HUES6 (cell line): ENCODE data around the gene PRPSAP1.

Experiments
- H3K27ac ChIP-seq: 2 replicates; pipeline ENCODE4 v1.7.0; 2013; ENCODE audit warnings: low read depth, mild to moderate bottlenecking, low read length, inconsistent platforms
- H3K27me3 ChIP-seq: 2 replicates; pipeline ENCODE4 v1.6.1; 2013; ENCODE audit warnings: low read length; ENCODE audit not compliant: control insufficient read depth, insufficient read depth
- H3K36me3 ChIP-seq: 2 replicates; pipeline ENCODE4 v1.6.1; 2013; ENCODE audit warnings: low read length; ENCODE audit not compliant: control insufficient read depth, insufficient read depth
- H3K4me1 ChIP-seq: 2 replicates; pipeline ENCODE4 v1.6.1; 2013; ENCODE audit warnings: low read length; ENCODE audit not compliant: control insufficient read depth, insufficient read depth
- H3K4me3 ChIP-seq: 2 replicates; pipeline ENCODE4 v1.5.1; 2013; ENCODE audit warnings: low read depth, low read length
- H3K9ac ChIP-seq: one replicate; pipeline ENCODE4 v1.6.1; 2013; ENCODE audit warnings: mild to moderate bottlenecking, low read length
- H3K9me3 ChIP-seq: 2 replicates; pipeline ENCODE4 v1.6.1; 2013; ENCODE audit warnings: low read depth, low read length; ENCODE audit not compliant: control insufficient read depth, insufficient read depth

Gene PRPSAP1

GRCh38 chr17:76388966-76389888 lies 35.5 kb upstream of the PRPSAP1 start:
- Histone ChIP-seq H3K27ac (no peak overlapping the region), H3K4me3 (no peak overlapping the region), H3K27me3 (peaks cover 21% of the 10 kb centered on the region), H3K9me3 (no peaks in the 10 kb centered on the region), H3K9ac (no peak overlapping the region), H3K36me3 (peaks cover 32% of the 10 kb centered on the region), H3K4me1 (peaks cover 27% of the 10 kb centered on the region)

- Histone ChIP-seq H3K4me3 (no peak overlapping the region), H3K9ac (no peak overlapping the region), H3K27me3 (peaks cover 34% of the 10 kb centered on the region), H3K9me3 (no peaks in the 10 kb centered on the region), H3K4me1 (peaks cover 27% of the 10 kb centered on the region), H3K36me3 (peaks cover 22% of the 10 kb centered on the region), H3K27ac (no peak overlapping the region)
These were observed 33.5 kb upstream of the PRPSAP1 start for GRCh38 chr17:76386966-76387765.

DNA sequence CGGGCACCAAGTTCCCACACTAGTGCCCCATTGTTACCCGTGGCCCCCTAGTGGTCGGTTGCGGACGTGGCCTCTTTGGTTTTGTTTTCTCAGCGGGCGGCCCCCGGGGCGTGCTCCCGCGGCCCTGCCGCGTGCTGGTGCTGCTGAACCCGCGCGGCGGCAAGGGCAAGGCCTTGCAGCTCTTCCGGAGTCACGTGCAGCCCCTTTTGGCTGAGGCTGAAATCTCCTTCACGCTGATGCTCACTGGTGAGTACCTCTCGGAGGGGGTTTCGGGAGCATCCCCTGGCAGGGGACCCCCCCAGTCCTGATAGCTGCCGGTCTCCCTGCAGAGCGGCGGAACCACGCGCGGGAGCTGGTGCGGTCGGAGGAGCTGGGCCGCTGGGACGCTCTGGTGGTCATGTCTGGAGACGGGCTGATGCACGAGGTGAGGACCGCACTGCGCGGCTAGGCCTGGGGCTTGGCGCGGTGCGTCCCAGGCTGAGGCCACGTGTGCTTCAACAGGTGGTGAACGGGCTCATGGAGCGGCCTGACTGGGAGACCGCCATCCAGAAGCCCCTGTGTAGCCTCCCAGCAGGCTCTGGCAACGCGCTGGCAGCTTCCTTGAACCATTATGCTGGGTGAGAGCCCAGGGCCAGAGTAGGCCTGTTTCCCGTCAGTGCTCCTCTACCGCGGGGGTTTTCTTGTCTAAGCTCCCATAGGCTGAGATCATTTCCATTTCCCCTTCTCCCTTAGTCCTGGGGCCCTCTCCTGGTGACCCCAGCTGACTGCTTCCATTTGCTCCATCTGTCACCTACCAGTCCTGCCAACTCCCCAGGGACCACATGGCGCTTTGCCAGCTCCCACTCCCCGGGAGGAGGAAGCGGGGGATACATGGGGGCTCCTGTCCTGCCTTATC lies 32.4 kb upstream of the PRPSAP1 start:
- H3K4me1 ChIP-seq: peaks cover 37% of the 10 kb centered on the region
- H3K36me3 ChIP-seq: peaks cover 11% of the 10 kb centered on the region
- no peak overlapping the region for H3K9ac ChIP-seq
- no peaks in the 10 kb centered on the region for H3K9me3 ChIP-seq
- peaks cover 37% of the 10 kb centered on the region for H3K27me3 ChIP-seq
- peak overlapping the region; percentile 72 for H3K4me3 ChIP-seq
- no peak overlapping the region for H3K27ac ChIP-seq

GRCh38 chr17:76384987-76385891 lies 31.5 kb upstream of the PRPSAP1 start:
- no peaks in the 10 kb centered on the region for H3K9me3 ChIP-seq
- no peak overlapping the region for H3K27ac ChIP-seq
- H3K36me3 ChIP-seq: peaks cover 2% of the 10 kb centered on the region; the same call in 1 of the 2 replicates
- peak overlapping the region; percentile 72 for H3K4me3 ChIP-seq
- H3K4me1 ChIP-seq: peaks cover 41% of the 10 kb centered on the region
- peaks cover 37% of the 10 kb centered on the region for H3K27me3 ChIP-seq
- peak overlapping the region; percentile 58 for H3K9ac ChIP-seq

DNA sequence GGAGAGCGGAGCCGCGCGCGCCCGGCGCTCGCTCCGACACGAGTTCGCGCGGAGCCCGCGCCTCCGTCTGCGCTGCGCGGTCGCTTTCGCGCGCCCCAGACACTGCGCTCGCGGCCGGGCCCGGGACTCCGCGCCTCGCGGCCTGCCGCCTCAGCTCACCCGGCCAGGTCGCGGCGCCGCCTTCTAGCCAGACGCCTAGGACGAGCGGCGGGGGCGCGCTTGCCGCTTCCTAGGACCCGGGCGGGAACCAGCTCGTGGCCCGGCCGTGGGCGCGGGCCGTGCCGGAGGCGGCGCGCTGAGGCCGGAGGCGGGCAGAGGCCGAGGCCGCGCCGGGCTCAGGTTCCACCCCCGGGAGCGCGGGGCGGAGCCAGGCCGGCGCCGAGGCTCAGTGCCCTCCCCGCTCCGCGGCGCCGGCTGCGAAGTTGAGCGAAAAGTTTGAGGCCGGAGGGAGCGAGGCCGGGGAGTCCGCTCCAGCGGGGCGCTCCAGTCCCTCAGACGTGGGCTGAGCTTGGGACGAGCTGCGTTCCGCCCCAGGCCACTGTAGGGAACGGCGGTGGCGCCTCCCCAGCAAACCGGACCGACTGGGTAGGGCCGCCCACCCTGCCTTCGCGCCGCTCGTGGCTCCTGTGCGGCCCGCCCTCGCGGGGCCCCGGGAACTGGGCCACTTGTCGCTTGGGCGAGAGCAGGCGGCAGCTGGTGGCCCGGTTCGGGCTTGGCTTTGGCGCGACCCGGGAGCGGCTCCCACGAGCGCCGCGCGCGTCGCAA lies 30.7 kb upstream of the PRPSAP1 start, which contains the start of gene SPHK1:
TSS of gene SPHK1 (plus strand) at position 388 of the 765 bp plus-strand sequence. CDS start 1,036 bp downstream, outside the sequence.
- Histone ChIP-seq H3K4me1 (peaks cover 33% of the 10 kb centered on the region), H3K4me3 (peak within 1 kb of the TSS; percentile 72), H3K27me3 (peaks cover 37% of the 10 kb centered on the region), H3K9ac (peak within 1 kb of the TSS; percentile 58), H3K36me3 (no peaks in the 10 kb centered on the region), H3K9me3 (no peaks in the 10 kb centered on the region), H3K27ac (no peak within 1 kb of the TSS)

DNA sequence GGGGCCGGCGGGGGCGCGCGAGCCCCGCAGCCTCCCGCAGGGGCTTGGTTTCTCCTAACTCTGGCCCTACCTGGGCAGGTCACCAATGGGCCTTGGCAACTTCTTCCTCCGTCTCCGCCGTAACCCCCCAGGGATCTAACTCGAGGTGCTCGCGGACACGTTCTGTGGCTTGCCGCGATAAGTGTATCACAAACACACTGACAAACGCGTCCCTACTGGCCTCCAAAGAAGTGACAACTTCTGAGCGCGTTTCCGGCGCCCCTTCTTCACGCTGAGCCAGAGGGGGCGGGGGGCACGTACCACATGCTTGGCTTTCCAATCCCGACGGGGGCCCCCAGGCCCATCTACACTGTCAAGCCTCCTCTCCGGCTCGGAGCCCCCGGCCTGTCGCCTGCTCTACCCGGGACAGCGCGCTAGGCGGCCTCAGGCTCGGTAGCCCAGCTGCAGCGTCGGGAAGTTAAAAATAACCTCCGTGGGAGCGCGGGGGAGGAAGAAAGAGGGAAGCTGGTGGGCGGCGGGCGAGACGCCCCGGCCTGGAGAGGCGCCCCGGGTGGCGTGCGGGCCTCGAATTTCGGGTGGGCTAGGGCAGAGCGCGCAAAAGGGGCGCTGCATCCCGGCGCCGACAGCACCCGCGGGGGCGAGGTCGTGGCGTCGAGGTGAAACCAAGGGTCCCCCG lies 30.0 kb upstream of the PRPSAP1 start:
- Histone ChIP-seq H3K4me1 (peaks cover 26% of the 10 kb centered on the region), H3K9ac (peak overlapping the region; percentile 58), H3K4me3 (peak overlapping the region; percentile 72), H3K9me3 (no peaks in the 10 kb centered on the region), H3K27ac (no peak overlapping the region), H3K27me3 (peaks cover 37% of the 10 kb centered on the region), H3K36me3 (no peaks in the 10 kb centered on the region)

- Histone ChIP-seq H3K27me3 (peaks cover 37% of the 10 kb centered on the region), H3K27ac (no peak overlapping the region), H3K4me1 (peaks cover 26% of the 10 kb centered on the region), H3K9ac (peak overlapping the region; percentile 67), H3K9me3 (no peaks in the 10 kb centered on the region), H3K36me3 (no peaks in the 10 kb centered on the region), H3K4me3 (peak overlapping the region; percentile 72)
These were observed 29.3 kb upstream of the PRPSAP1 start for GRCh38 chr17:76382803-76383545.

DNA sequence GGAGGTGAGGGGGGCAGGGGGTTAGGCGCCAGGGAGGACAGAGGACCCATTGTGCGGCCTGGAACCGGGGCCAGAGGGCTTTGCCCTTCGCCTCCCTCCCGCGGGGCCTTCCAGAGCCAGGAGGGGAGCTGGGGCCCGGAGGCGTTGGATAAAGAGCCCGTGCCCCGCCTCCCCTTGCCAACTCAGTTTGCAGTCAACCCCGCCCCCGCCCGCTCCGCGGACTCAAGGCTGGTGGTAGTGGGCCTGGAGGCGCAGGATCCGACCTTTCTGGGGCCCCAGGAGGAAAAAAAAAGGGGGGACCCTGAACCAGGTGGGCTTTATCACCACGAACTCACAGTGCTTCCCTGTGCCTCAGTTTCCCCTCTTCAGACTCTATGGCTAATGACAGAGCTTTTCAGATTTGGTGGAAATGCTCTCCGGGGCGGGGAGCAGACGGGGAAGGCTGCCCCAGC lies 28.7 kb upstream of the PRPSAP1 start:
- Histone ChIP-seq H3K4me1 (peaks cover 26% of the 10 kb centered on the region), H3K9me3 (no peaks in the 10 kb centered on the region), H3K4me3 (peak overlapping the region; percentile 72), H3K27ac (no peak overlapping the region), H3K27me3 (peaks cover 37% of the 10 kb centered on the region), H3K9ac (peak overlapping the region; percentile 67), H3K36me3 (no peaks in the 10 kb centered on the region)
